Esophagus squamous epithelium (tissue), 5 donors: Measurements from ENCODE around the gene DENND6B. TPM values are rescaled to one million over a fixed set of nuclear protein-coding genes. Genes with fewer than 3 reads are reported as not detected.

Experiments
- DNase-seq: peaks from one replicate; lab custom pipeline; 2025; lab: John Stamatoyannopoulos, UW
- H3K27ac ChIP-seq, 4 donors: fragments of 200-600 bp; sonication (generic); one replicate each; pipeline ENCODE4 v1.5.1; 2016 to 2019; ENCODE audit warnings: mild to moderate bottlenecking in 1 of 4
- H3K27me3 ChIP-seq, 4 donors: fragments of 200-600 bp; sonication (generic); 1 replicate in 3 of 4; 2 replicates in 1 of 4; pipeline versions ENCODE4 v1.5.1 to v1.6.0; 2017 to 2021; ENCODE audit warnings: antibody characterized with exemption in 1 of 4
- H3K36me3 ChIP-seq, 3 donors: fragments of 200-600 bp; sonication (generic); one replicate each; pipeline ENCODE4 v1.5.1; 2016 to 2019
- H3K4me1 ChIP-seq, 3 donors: fragments of 200-600 bp; sonication (generic); one replicate each; pipeline ENCODE4 v1.5.1; 2017 to 2019
- H3K4me3 ChIP-seq, 4 donors: fragments of 200-600 bp; sonication (generic); 1 replicate in 3 of 4; 2 replicates in 1 of 4; pipeline ENCODE4 v1.5.1; 2016 to 2019; ENCODE audit warnings: mild to moderate bottlenecking in 2 of 4, moderate library complexity in 1 of 4
- H3K9me3 ChIP-seq, 3 donors: fragments of 200-600 bp; sonication (generic); one replicate each; pipeline ENCODE4 v1.5.1; 2016 to 2019
- POLR2A ChIP-seq, 4 donors: fragments of 450-650 bp; IDR thresholded peaks; one replicate each; pipeline ENCODE4 v1.6.1; 2017; ENCODE audit warnings: antibody characterized with exemption in 4 of 4, mild to moderate bottlenecking in 4 of 4, moderate library complexity in 3 of 4
- WGBS, 2 donors: methylation state at CpG; one replicate each; pipeline ENCODE4 v1.1.5; 2018; 5-methylcytosine and 5-hydroxymethylcytosine counted together
- intact Hi-C: fragments of 100-400 bp; cut with DNase I; formaldehyde crosslinking; loops from one replicate; pipeline ENCODE4 v1.15.0; 2022
- total RNA-seq, 4 donors: library from RNA; depleted of rRNA; stranded (reverse); fragments of >200 nt; gene quantifications; one replicate each; pipeline ENCODE4 v1.1.0, GENCODE V29; 2016
- TF ChIP-seq, protein P1 (sequence below), 6 experiments: fragments of 450-650 bp in 4 of 6; fragments of 200-600 bp in 2 of 6; sonication (generic) in 2 of 6; IDR thresholded peaks; one replicate each; pipeline ENCODE4 v1.5.1; 2016 to 2019; ENCODE audit warnings: antibody characterized with exemption in 6 of 6, mild to moderate bottlenecking in 4 of 6, moderate library complexity in 4 of 6
- donor health status: DM: yes; HTN: yes; CAD: no.

The DENND6B gene
- total RNA-seq, 4 donors from 2014 or later = 0.88 to 3.6 (median 2.9) TPM

DNA sequence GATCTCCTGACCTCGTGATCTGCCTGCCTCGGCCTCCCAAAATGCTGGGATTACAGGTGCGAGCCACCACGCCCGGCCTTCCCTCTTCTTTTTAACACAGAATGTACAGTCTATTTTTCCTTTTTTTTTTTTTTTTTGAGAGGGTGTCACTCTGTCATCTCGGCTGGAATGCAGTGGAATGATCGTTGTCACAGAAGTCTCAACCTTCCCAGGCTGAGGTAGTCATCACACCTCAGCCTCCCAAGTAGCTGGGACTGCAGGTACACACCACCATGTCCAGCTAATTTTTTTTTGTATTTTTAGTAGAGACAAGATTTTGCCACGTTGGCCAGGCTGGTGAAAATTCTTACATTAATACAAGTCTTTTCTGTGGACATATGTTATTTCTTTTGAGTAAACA lies 29.4 kb upstream of the DENND6B start:
- H3K27ac ChIP-seq = no peak overlapping the region
- 81 to 89% methylated on average over 8 of the region's 8 CpGs for WGBS, 2 donors
- H3K36me3 ChIP-seq = peaks cover 0 to 54% (median 0%) of the 10 kb centered on the region in 3 donors
- H3K9me3 ChIP-seq = no peaks in the 10 kb centered on the region
- H3K4me1 ChIP-seq = peaks cover 0 to 17% (median 6%) of the 10 kb centered on the region in 3 donors
- no peak for DNase-seq
- TF ChIP-seq, protein P1, sequence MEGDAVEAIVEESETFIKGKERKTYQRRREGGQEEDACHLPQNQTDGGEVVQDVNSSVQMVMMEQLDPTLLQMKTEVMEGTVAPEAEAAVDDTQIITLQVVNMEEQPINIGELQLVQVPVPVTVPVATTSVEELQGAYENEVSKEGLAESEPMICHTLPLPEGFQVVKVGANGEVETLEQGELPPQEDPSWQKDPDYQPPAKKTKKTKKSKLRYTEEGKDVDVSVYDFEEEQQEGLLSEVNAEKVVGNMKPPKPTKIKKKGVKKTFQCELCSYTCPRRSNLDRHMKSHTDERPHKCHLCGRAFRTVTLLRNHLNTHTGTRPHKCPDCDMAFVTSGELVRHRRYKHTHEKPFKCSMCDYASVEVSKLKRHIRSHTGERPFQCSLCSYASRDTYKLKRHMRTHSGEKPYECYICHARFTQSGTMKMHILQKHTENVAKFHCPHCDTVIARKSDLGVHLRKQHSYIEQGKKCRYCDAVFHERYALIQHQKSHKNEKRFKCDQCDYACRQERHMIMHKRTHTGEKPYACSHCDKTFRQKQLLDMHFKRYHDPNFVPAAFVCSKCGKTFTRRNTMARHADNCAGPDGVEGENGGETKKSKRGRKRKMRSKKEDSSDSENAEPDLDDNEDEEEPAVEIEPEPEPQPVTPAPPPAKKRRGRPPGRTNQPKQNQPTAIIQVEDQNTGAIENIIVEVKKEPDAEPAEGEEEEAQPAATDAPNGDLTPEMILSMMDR (IDR thresholded peaks at IDR 0.05) = no peak
- no peak for TF ChIP-seq POLR2A (IDR thresholded peaks at IDR 0.05)
- intact Hi-C loops = no loop called here
- H3K27me3 ChIP-seq = no peaks in the 10 kb centered on the region
- no peak overlapping the region for H3K4me3 ChIP-seq

DNA sequence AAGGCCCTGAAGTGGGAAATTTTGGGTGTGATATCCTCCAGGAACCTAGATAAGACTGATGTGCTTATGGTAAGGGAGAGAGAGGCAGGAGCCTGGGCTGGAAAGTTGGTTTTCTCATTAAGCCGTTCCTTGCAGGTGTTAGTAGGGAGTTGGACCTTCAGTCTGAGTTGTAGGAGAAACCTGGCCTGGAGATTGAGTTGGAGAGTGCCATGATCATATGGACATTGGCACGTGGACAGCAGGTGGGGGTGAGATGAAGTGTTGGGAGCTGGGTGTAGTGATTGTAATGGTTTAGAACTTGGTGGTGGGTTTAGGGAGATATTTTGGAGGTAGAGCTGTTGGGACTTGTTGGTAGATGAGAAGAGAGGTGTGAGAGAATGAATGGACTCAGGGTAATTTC lies 21.2 kb upstream of the DENND6B start:
- TF ChIP-seq, protein P1 (IDR thresholded peaks at IDR 0.05) = no peak
- TF ChIP-seq POLR2A (IDR thresholded peaks at IDR 0.05) = no peak
- DNase-seq = no peak
- no peaks in the 10 kb centered on the region for H3K27me3 ChIP-seq
- no peak overlapping the region for H3K4me3 ChIP-seq
- H3K9me3 ChIP-seq = no peaks in the 10 kb centered on the region
- peaks cover 0 to 26% (median 0%) of the 10 kb centered on the region in 3 donors for H3K36me3 ChIP-seq
- intact Hi-C loops = no loop called here
- peaks cover 8 to 23% (median 11%) of the 10 kb centered on the region in 3 donors for H3K4me1 ChIP-seq
- 53 to 75% methylated on average over 2 of the region's 2 CpGs for WGBS, 2 donors
- H3K27ac ChIP-seq = no peak overlapping the region

DNA sequence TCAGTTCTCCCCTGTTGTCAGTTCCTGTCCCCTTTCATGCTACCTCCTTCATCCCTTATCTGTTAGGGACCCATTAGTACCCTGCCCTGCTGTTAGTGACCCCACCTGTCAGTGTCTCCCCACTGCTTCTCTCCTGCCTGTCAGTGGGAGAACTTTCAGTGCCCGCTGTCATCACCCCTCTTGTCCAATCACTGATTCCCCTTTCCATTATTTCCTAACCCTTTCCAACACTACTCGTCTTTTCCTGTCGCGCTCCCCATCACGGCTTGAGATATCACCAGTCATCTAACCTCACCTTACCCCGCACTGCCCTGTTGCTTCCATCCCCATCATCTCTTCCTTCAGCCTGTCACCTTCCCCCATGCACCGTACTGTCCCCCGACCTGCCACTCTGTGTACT lies 20.3 kb upstream of the DENND6B start:
- Histone ChIP-seq H3K9me3 (no peaks in the 10 kb centered on the region), H3K27ac (no peak overlapping the region), H3K4me3 (no peak overlapping the region), H3K27me3 (no peaks in the 10 kb centered on the region), H3K36me3 (peaks cover 0 to 17% (median 0%) of the 10 kb centered on the region in 3 donors), H3K4me1 (peaks cover 13 to 32% (median 17%) of the 10 kb centered on the region in 3 donors)
- no peak for TF ChIP-seq POLR2A (IDR thresholded peaks at IDR 0.05)
- TF ChIP-seq, protein P1 (IDR thresholded peaks at IDR 0.05) = no peak
- intact Hi-C loops = no loop called here
- no peak for DNase-seq
- WGBS, 2 donors = 85 to 87% methylated on average over 8 of the region's 8 CpGs

DNA sequence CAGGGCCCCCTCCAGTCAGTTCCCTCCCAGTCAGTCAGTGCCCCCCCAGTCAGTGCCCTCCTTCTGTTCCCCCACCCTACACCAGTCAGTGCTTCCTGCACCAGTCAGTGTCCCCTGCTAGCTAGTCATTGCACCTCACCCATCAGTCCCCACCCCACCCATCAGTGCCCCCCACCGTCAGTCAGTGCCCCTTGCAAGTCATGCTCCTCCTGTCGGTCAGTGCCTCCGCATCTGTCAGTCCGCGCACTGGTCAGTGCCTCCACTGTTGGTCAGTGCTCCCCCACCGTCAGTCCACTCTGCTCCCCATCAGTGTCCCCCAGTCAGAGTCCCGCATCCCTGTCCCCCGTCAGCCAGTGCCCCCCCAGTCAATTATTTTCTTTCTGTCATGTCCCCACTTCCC lies 19.7 kb upstream of the DENND6B start:
- 73 to 87% methylated on average over 5 to 7 of the region's 8 CpGs for whole genome bisulfite sequencing, 2 donors
- Histone ChIP-seq H3K27me3 (no peaks in the 10 kb centered on the region), H3K27ac (no peak overlapping the region), H3K9me3 (no peaks in the 10 kb centered on the region), H3K4me3 (no peak overlapping the region), H3K36me3 (peaks cover 0 to 10% (median 0%) of the 10 kb centered on the region in 3 donors), H3K4me1 (peaks cover 15 to 37% (median 17%) of the 10 kb centered on the region in 3 donors)
- TF ChIP-seq, protein P1 (IDR thresholded peaks at IDR 0.05) = no peak
- TF ChIP-seq POLR2A (IDR thresholded peaks at IDR 0.05) = no peak
- DNase-seq = no peak
- intact Hi-C loops = no loop called here

DNA sequence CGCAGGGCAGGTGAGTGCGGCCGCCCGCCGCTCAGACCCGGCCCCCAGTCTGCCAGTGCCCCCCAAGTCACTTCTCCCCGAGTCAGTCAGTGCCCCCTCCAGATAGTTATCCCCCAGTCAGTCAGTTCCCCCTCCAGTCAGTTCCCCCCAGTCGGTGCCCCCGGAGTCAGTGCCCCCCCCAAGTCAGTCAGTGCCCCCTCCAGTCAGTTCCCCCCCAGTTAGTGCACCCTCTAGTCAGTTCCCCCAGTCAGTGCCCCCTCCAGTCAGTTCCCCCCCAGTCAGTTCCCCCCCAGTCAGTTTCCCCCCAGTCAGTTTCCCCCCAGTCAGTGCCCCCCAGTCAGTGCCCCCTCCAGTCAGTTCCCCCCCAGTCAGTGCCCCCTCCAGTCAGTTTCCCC lies 16.7 kb upstream of the DENND6B start:
- no peaks in the 10 kb centered on the region for H3K27me3 ChIP-seq
- no peaks in the 10 kb centered on the region for H3K36me3 ChIP-seq
- intact Hi-C loops = loop anchor here (2.0 to 5.0 kb wide), 2 partner anchors 67 to 96 kb away; partner anchors contain the start of gene TUBGCP6
- no CpG with 5 or more reads among the region's 9 CpGs for WGBS, 2 donors
- peaks cover 15 to 37% (median 17%) of the 10 kb centered on the region in 3 donors for H3K4me1 ChIP-seq
- peak overlapping the region; percentile 85 to 96 (median 92) for H3K27ac ChIP-seq
- H3K4me3 ChIP-seq = peak overlapping the region; percentile 72 to 98 (median 96)
- no peaks in the 10 kb centered on the region for H3K9me3 ChIP-seq
- TF ChIP-seq, protein P1 (IDR thresholded peaks at IDR 0.05) = no peak
- no peak for TF ChIP-seq POLR2A (IDR thresholded peaks at IDR 0.05)
- no peak for DNase-seq
